Osteocyte (in vitro differentiated cells): ENCODE measurements around the gene ATP6V1C2. TPM values are rescaled to one million over a fixed set of nuclear protein-coding genes. Genes with fewer than 3 reads are reported as not detected.

ENCODE experiments used
- DNase-seq: peaks from one replicate; pipeline ENCODE4 v3.0.0; 2021; ENCODE audit warnings: mixed read lengths; ENCODE audit not compliant: unreplicated experiment; ENCODE audit errors: extremely low spot score
- H3K27ac Mint-ChIP-seq: one replicate; pipeline ENCODE4 v1.8.0; 2021; ENCODE audit warnings: mild to moderate bottlenecking, mixed read lengths; ENCODE audit not compliant: unreplicated experiment
- H3K27me3 Mint-ChIP-seq: one replicate; pipeline ENCODE4 v1.8.0; 2021; ENCODE audit warnings: mixed read lengths; ENCODE audit not compliant: unreplicated experiment
- H3K36me3 Mint-ChIP-seq: one replicate; pipeline ENCODE4 v1.8.0; 2021; ENCODE audit warnings: mixed read lengths; ENCODE audit not compliant: unreplicated experiment
- H3K4me1 Mint-ChIP-seq: one replicate; pipeline ENCODE4 v1.8.0; 2021; ENCODE audit warnings: mixed read lengths; ENCODE audit not compliant: unreplicated experiment
- H3K4me3 Mint-ChIP-seq: one replicate; pipeline ENCODE4 v1.8.0; 2021; ENCODE audit warnings: mild to moderate bottlenecking, moderate library complexity, mixed read lengths; ENCODE audit not compliant: unreplicated experiment
- H3K9me3 Mint-ChIP-seq: one replicate; pipeline ENCODE4 v1.8.0; 2021; ENCODE audit warnings: mixed read lengths; ENCODE audit not compliant: unreplicated experiment
- CTCF ChIP-seq: fragments of 200-600 bp; sonication (generic); IDR thresholded peaks from 2 replicates; pipeline ENCODE4 v1.5.0; 2021; ENCODE audit warnings: antibody characterized with exemption, mild to moderate bottlenecking, moderate library complexity
- total RNA-seq: library from RNA; stranded (reverse); gene quantifications from 2 replicates; pipeline ENCODE4 v1.2.1, GENCODE V29; 2021

ATP6V1C2 gene
- total RNA-seq, 1 donor from 2014 or later, result not detected

GRCh38 chr2:10761591-10761990, 40.2 kb downstream of the ATP6V1C2 start:
- H3K4me3 Mint-ChIP-seq, result no peak overlapping the region
- no peak overlapping the region for H3K27ac Mint-ChIP-seq
- no peaks in the 10 kb centered on the region for H3K27me3 Mint-ChIP-seq
- no peak for TF ChIP-seq CTCF
- H3K36me3 Mint-ChIP-seq, result no peaks in the 10 kb centered on the region
- H3K9me3 Mint-ChIP-seq, result no peaks in the 10 kb centered on the region
- no peak for DNase-seq
- H3K4me1 Mint-ChIP-seq, result no peaks in the 10 kb centered on the region

GRCh38 chr2:10762651-10763460, 41.4 kb downstream of the ATP6V1C2 start:
- Mint-ChIP-seq H3K27ac (no peak overlapping the region), H3K27me3 (no peaks in the 10 kb centered on the region), H3K36me3 (no peaks in the 10 kb centered on the region), H3K9me3 (no peaks in the 10 kb centered on the region), H3K4me1 (no peaks in the 10 kb centered on the region), H3K4me3 (no peak overlapping the region)
- TF ChIP-seq CTCF, result no peak
- DNase-seq, result no peak

GRCh38 chr2:10763461-10763800, 42.0 kb downstream of the ATP6V1C2 start:
- H3K4me3 Mint-ChIP-seq, result no peak overlapping the region
- no peaks in the 10 kb centered on the region for H3K27me3 Mint-ChIP-seq
- H3K9me3 Mint-ChIP-seq, result no peaks in the 10 kb centered on the region
- H3K27ac Mint-ChIP-seq, result no peak overlapping the region
- no peaks in the 10 kb centered on the region for H3K4me1 Mint-ChIP-seq
- no peaks in the 10 kb centered on the region for H3K36me3 Mint-ChIP-seq
- TF ChIP-seq CTCF, result no peak
- no peak for DNase-seq

GRCh38 chr2:10764096-10764785, 42.8 kb downstream of the ATP6V1C2 start:
- no peaks in the 10 kb centered on the region for H3K27me3 Mint-ChIP-seq
- H3K27ac Mint-ChIP-seq, result no peak overlapping the region
- no peak overlapping the region for H3K4me3 Mint-ChIP-seq
- no peak for TF ChIP-seq CTCF
- H3K36me3 Mint-ChIP-seq, result no peaks in the 10 kb centered on the region
- no peaks in the 10 kb centered on the region for H3K4me1 Mint-ChIP-seq
- no peak for DNase-seq
- no peaks in the 10 kb centered on the region for H3K9me3 Mint-ChIP-seq

- H3K36me3 Mint-ChIP-seq, result no peaks in the 10 kb centered on the region
- no peak for TF ChIP-seq CTCF
Measured at GRCh38 chr2:10764896-10765295, 43.5 kb downstream of the ATP6V1C2 start.

More at GRCh38 chr2:10764896-10765295, 43.5 kb downstream of the ATP6V1C2 start:
- no peak for DNase-seq
- Mint-ChIP-seq H3K27ac (no peak overlapping the region), H3K9me3 (no peaks in the 10 kb centered on the region), H3K4me3 (no peak overlapping the region), H3K27me3 (no peaks in the 10 kb centered on the region), H3K4me1 (no peaks in the 10 kb centered on the region)
